Activated naive CD8-positive, alpha-beta T cell treated with anti-CD3 and anti-CD28 coated beads, Interleukin-2, amount 50 U/mL, for 24 hours (primary cell): Measurements from ENCODE around the gene CCNT2.
"Not testable (repeated sequence)": the region's sequence is repeated elsewhere in the genome, so short reads cannot be mapped to it uniquely, and the experiment has no call there.

Source experiments
- ATAC-seq: fragments of 150-1000 bp; cut with Tn5 transposase; one replicate; pipeline ENCODE4 v1.10.0; 2021
- DNase-seq: peaks from one replicate; pipeline ENCODE4 v3.0.0; 2021
- H3K27ac Mint-ChIP-seq: one replicate; pipeline ENCODE4 v1.8.0; 2021; ENCODE audit warnings: mild to moderate bottlenecking, mixed read lengths
- H3K27me3 Mint-ChIP-seq: one replicate; pipeline ENCODE4 v1.8.0; 2021; ENCODE audit warnings: mixed read lengths
- H3K36me3 Mint-ChIP-seq: one replicate; pipeline ENCODE4 v1.8.0; 2021; ENCODE audit warnings: low read depth, mixed read lengths
- H3K4me1 Mint-ChIP-seq: one replicate; pipeline ENCODE4 v1.8.0; 2021; ENCODE audit warnings: mixed read lengths
- H3K4me3 Mint-ChIP-seq: one replicate; pipeline ENCODE4 v1.8.0; 2021; ENCODE audit warnings: mild to moderate bottlenecking, moderate library complexity, mixed read lengths
- H3K9me3 Mint-ChIP-seq: one replicate; pipeline ENCODE4 v1.8.0; 2021; ENCODE audit warnings: mixed read lengths

CCNT2 gene

GRCh38 chr2:134918526-134919340 lies at the start of gene CCNT2:
Gene CCNT2, plus strand, starts transcription at chr2:134918822. Its CDS starts 33 bp downstream, at chr2:134918855.
- Mint-ChIP-seq H3K36me3 (peaks cover 26% of the 10 kb centered on the region), H3K27me3 (peaks cover 4% of the 10 kb centered on the region), H3K4me1 (peaks cover 45% of the 10 kb centered on the region), H3K27ac (peak within 1 kb of the TSS; percentile 96), H3K4me3 (peak within 1 kb of the TSS; percentile 96), H3K9me3 (no peaks in the 10 kb centered on the region)
- ATAC-seq (peak; percentile 90), DNase-seq (peak; percentile 100)

- Mint-ChIP-seq H3K4me3 (no peak overlapping the region), H3K27ac (no peak overlapping the region), H3K4me1 (no peaks in the 10 kb centered on the region), H3K27me3 (no peaks in the 10 kb centered on the region), H3K9me3 (no peaks in the 10 kb centered on the region), H3K36me3 (peaks cover 1% of the 10 kb centered on the region)
- DNase-seq (no peak), ATAC-seq (no peak)
These were observed 48.5 kb upstream of the CCNT2 start for GRCh38 chr2:134869946-134870736.

GRCh38 chr2:134873152-134873551 lies 45.5 kb upstream of the CCNT2 start:
- ATAC-seq, result no peak
- H3K4me1 Mint-ChIP-seq, result no peaks in the 10 kb centered on the region
- H3K9me3 Mint-ChIP-seq, result peaks cover 5% of the 10 kb centered on the region
- H3K4me3 Mint-ChIP-seq, result no peak overlapping the region
- H3K36me3 Mint-ChIP-seq, result peaks cover 2% of the 10 kb centered on the region
- no peaks in the 10 kb centered on the region for H3K27me3 Mint-ChIP-seq
- DNase-seq, result no peak
- no peak overlapping the region for H3K27ac Mint-ChIP-seq

- no peak overlapping the region for H3K4me3 Mint-ChIP-seq
- no peaks in the 10 kb centered on the region for H3K4me1 Mint-ChIP-seq
- no peaks in the 10 kb centered on the region for H3K27me3 Mint-ChIP-seq
- no peak overlapping the region for H3K27ac Mint-ChIP-seq
- ATAC-seq, result no peak
- peaks cover 14% of the 10 kb centered on the region for H3K9me3 Mint-ChIP-seq
- peaks cover 4% of the 10 kb centered on the region for H3K36me3 Mint-ChIP-seq
- no peak for DNase-seq
These were observed 43.3 kb upstream of the CCNT2 start for GRCh38 chr2:134875309-134875708.

GRCh38 chr2:134882773-134883172 lies 35.8 kb upstream of the CCNT2 start:
- peaks cover 5% of the 10 kb centered on the region for H3K36me3 Mint-ChIP-seq
- H3K27me3 Mint-ChIP-seq, result no peaks in the 10 kb centered on the region
- H3K9me3 Mint-ChIP-seq, result peaks cover 15% of the 10 kb centered on the region
- DNase-seq (no peak), ATAC-seq (no peak)
- H3K27ac Mint-ChIP-seq, result no peak overlapping the region
- no peaks in the 10 kb centered on the region for H3K4me1 Mint-ChIP-seq
- H3K4me3 Mint-ChIP-seq, result no peak overlapping the region

- ATAC-seq, result no peak
- no peak overlapping the region for H3K4me3 Mint-ChIP-seq
- peaks cover 5% of the 10 kb centered on the region for H3K36me3 Mint-ChIP-seq
- H3K27me3 Mint-ChIP-seq, result no peaks in the 10 kb centered on the region
- H3K9me3 Mint-ChIP-seq, result peaks cover 13% of the 10 kb centered on the region
- no peak overlapping the region for H3K27ac Mint-ChIP-seq
- H3K4me1 Mint-ChIP-seq, result no peaks in the 10 kb centered on the region
- DNase-seq, result no peak
These were observed 34.9 kb upstream of the CCNT2 start for GRCh38 chr2:134883552-134884293.

GRCh38 chr2:134884435-134884834 lies 34.2 kb upstream of the CCNT2 start:
- DNase-seq (no peak), ATAC-seq (no peak)
- H3K27ac Mint-ChIP-seq, result no peak overlapping the region
- H3K9me3 Mint-ChIP-seq, result peaks cover 13% of the 10 kb centered on the region
- no peaks in the 10 kb centered on the region for H3K27me3 Mint-ChIP-seq
- no peak overlapping the region for H3K4me3 Mint-ChIP-seq
- peaks cover 5% of the 10 kb centered on the region for H3K36me3 Mint-ChIP-seq
- H3K4me1 Mint-ChIP-seq, result no peaks in the 10 kb centered on the region

- DNase-seq (no peak), ATAC-seq (no peak)
- H3K9me3 Mint-ChIP-seq, result no peaks in the 10 kb centered on the region
- H3K4me1 Mint-ChIP-seq, result no peaks in the 10 kb centered on the region
- no peak overlapping the region for H3K27ac Mint-ChIP-seq
- H3K27me3 Mint-ChIP-seq, result no peaks in the 10 kb centered on the region
- H3K36me3 Mint-ChIP-seq, result no peaks in the 10 kb centered on the region
- no peak overlapping the region for H3K4me3 Mint-ChIP-seq
These were observed 26.2 kb upstream of the CCNT2 start for GRCh38 chr2:134892282-134893035.

GRCh38 chr2:134897932-134898331 lies 20.7 kb upstream of the CCNT2 start:
- Mint-ChIP-seq H3K27me3 (no peaks in the 10 kb centered on the region), H3K36me3 (no peaks in the 10 kb centered on the region), H3K27ac (no peak overlapping the region), H3K4me3 (no peak overlapping the region), H3K9me3 (no peaks in the 10 kb centered on the region), H3K4me1 (no peaks in the 10 kb centered on the region)
- DNase-seq (no peak), ATAC-seq (no peak)

GRCh38 chr2:134899204-134899603 lies 19.4 kb upstream of the CCNT2 start:
- H3K27ac Mint-ChIP-seq, result no peak overlapping the region
- H3K9me3 Mint-ChIP-seq, result no peaks in the 10 kb centered on the region
- no peaks in the 10 kb centered on the region for H3K36me3 Mint-ChIP-seq
- no peaks in the 10 kb centered on the region for H3K27me3 Mint-ChIP-seq
- H3K4me1 Mint-ChIP-seq, result no peaks in the 10 kb centered on the region
- no peak for ATAC-seq
- no peak overlapping the region for H3K4me3 Mint-ChIP-seq
- DNase-seq, result no peak

- Mint-ChIP-seq H3K9me3 (no peaks in the 10 kb centered on the region), H3K27ac (no peak overlapping the region), H3K36me3 (no peaks in the 10 kb centered on the region), H3K4me3 (no peak overlapping the region), H3K27me3 (no peaks in the 10 kb centered on the region), H3K4me1 (no peaks in the 10 kb centered on the region)
- DNase-seq, result no peak
- ATAC-seq, result no peak
These were observed 18.5 kb upstream of the CCNT2 start for GRCh38 chr2:134900151-134900550.

- not testable (repeated sequence) for H3K27me3 Mint-ChIP-seq, H3K27ac Mint-ChIP-seq, ATAC-seq, DNase-seq, H3K4me1 Mint-ChIP-seq, H3K9me3 Mint-ChIP-seq, H3K4me3 Mint-ChIP-seq, H3K36me3 Mint-ChIP-seq
These were observed 14.9 kb upstream of the CCNT2 start for GRCh38 chr2:134903701-134904100.

- Mint-ChIP-seq H3K9me3 (peaks cover 14% of the 10 kb centered on the region), H3K27ac (no peak overlapping the region), H3K27me3 (no peaks in the 10 kb centered on the region), H3K36me3 (peaks cover 3% of the 10 kb centered on the region), H3K4me3 (no peak overlapping the region), H3K4me1 (no peaks in the 10 kb centered on the region)
- DNase-seq, result no peak
- no peak for ATAC-seq
These were observed 13.5 kb upstream of the CCNT2 start for GRCh38 chr2:134905168-134905567.

GRCh38 chr2:134906726-134907125 lies 11.9 kb upstream of the CCNT2 start:
- no peaks in the 10 kb centered on the region for H3K4me1 Mint-ChIP-seq
- no peak overlapping the region for H3K4me3 Mint-ChIP-seq
- no peak for DNase-seq
- no peak overlapping the region for H3K27ac Mint-ChIP-seq
- peaks cover 3% of the 10 kb centered on the region for H3K36me3 Mint-ChIP-seq
- no peaks in the 10 kb centered on the region for H3K27me3 Mint-ChIP-seq
- no peak for ATAC-seq
- peaks cover 14% of the 10 kb centered on the region for H3K9me3 Mint-ChIP-seq
